ENCODE measurements around the gene TMEM208.

The TMEM208 gene

GRCh38 chr16:67226804-67227566 is at the start of gene TMEM208:
Gene TMEM208, plus strand, starts transcription at chr16:67227130. Its CDS starts 89 bp downstream, at chr16:67227219.
- peak; percentile 99 for DNase-seq (ENCODE audit: low spot score)

- DNase-seq (ENCODE audit: low spot score), result peak; percentile 91
These were observed 48.9 kb upstream of the TMEM208 start for GRCh38 chr16:67177743-67178699.

GRCh38 chr16:67179421-67180080 is 47.4 kb upstream of the TMEM208 start:
- DNase-seq (ENCODE audit: low spot score), result no peak

DNA sequence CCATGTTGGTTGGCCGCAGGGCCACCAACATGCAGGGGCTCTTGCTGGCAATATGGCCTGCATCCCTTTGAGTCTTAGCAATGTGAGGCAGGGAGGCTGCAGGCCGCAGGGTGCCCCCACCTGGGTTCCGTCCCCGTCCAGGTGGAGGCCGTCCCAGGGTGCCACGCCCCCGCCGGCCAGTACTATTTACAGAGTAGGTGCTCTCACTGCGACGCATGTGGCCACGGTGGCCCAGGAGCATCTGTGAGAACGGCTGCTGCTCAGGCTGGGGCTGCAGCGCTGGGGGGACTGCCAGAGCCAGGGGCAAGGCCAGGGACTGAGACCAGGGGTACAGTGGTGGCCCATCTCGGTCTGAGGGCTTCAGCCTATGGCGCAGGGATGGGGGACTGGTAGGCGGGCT is 46.8 kb upstream of the TMEM208 start:
- DNase-seq (ENCODE audit: low spot score), result no peak

DNA sequence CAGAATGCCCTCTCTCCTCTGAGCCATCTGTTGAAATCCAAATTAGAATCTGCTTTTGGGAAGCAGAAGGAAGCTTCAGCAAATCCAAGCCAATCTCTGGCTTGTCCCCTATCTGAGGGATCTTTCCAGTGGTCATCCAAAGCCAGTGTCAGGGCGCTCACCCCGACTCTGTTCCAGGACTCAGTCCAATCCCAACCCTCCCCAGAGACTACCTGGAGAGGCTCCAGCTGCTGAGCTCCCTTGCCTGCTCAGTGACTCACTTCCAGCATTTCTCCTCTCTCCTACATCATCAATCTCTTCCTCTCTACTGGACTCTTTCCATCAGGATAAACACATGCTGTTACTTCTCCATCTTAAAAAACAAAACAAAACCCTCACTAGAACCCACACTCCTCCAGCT is 45.6 kb upstream of the TMEM208 start:
- peak; percentile 52 for DNase-seq (ENCODE audit: low spot score)

DNA sequence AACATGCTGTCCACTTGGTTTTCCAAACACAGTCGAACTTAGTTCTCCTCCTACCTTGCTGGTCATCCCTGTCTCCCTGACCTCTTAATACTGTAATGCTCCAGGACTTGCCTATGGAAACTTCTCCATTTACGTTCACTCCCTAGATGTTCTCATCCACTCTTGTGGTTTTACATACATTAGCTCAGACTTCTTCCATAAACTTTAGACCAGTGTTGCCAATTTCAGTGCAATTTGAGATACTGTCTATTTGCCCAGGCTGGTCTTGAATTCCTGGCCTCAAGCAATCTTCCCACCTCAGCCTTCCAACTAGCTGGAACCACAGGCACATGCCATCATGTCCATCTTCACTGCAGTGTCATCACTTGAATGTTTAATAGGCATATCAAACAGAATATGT is 44.6 kb upstream of the TMEM208 start:
- DNase-seq (ENCODE audit: low spot score), result no peak

DNA sequence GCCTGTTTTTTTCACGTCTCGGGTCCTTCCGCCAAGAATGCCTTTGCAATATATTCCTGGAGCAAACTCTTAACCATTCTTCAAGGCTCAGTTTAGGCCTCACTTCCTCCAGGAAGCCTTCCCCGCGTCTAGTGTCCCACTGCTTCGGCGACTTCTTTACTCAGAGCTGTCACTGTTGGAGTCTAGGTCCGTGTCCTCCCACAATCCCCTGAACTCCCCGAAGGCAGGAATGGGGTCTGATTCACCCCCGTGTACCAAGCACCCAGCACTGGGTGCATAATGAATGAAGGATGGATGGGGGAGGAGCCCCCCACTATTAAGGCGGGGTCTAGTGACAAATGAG is 43.7 kb upstream of the TMEM208 start:
- DNase-seq (ENCODE audit: low spot score), result no peak

GRCh38 chr16:67183627-67184452 is 43.1 kb upstream of the TMEM208 start, which contains the start of gene MATCAP1:
Gene MATCAP1, minus strand, starts transcription at chr16:67183963. Its CDS starts 3,353 bp downstream, at chr16:67180610.
- peak; percentile 98 for DNase-seq (ENCODE audit: low spot score)

GRCh38 chr16:67184453-67184994 is 42.4 kb upstream of the TMEM208 start:
- DNase-seq (ENCODE audit: low spot score), result no peak

GRCh38 chr16:67184995-67185650 is 41.8 kb upstream of the TMEM208 start:
- DNase-seq (ENCODE audit: low spot score), result peak; percentile 90

- DNase-seq (ENCODE audit: low spot score), result no peak
These were observed 41.2 kb upstream of the TMEM208 start for GRCh38 chr16:67185651-67186134.

GRCh38 chr16:67186550-67186950 is 40.4 kb upstream of the TMEM208 start:
- peak; percentile 93 for DNase-seq (ENCODE audit: low spot score)

GRCh38 chr16:67187175-67187890 is 39.6 kb upstream of the TMEM208 start:
- DNase-seq (ENCODE audit: low spot score), result no peak

GRCh38 chr16:67188323-67188722 is 38.6 kb upstream of the TMEM208 start:
- no peak for DNase-seq (ENCODE audit: low spot score)

- DNase-seq (ENCODE audit: low spot score), result no peak
These were observed 38.1 kb upstream of the TMEM208 start for GRCh38 chr16:67188798-67189197.

- DNase-seq (ENCODE audit: low spot score), result no peak
These were observed 36.9 kb upstream of the TMEM208 start, which contains the start of gene EXOC3L1 for GRCh38 chr16:67190041-67190440. Gene EXOC3L1, minus strand, starts transcription at chr16:67190136. Its CDS starts 460 bp downstream, at chr16:67189676.

GRCh38 chr16:67190448-67191399 is 36.2 kb upstream of the TMEM208 start:
- no peak for DNase-seq (ENCODE audit: low spot score)

DNA sequence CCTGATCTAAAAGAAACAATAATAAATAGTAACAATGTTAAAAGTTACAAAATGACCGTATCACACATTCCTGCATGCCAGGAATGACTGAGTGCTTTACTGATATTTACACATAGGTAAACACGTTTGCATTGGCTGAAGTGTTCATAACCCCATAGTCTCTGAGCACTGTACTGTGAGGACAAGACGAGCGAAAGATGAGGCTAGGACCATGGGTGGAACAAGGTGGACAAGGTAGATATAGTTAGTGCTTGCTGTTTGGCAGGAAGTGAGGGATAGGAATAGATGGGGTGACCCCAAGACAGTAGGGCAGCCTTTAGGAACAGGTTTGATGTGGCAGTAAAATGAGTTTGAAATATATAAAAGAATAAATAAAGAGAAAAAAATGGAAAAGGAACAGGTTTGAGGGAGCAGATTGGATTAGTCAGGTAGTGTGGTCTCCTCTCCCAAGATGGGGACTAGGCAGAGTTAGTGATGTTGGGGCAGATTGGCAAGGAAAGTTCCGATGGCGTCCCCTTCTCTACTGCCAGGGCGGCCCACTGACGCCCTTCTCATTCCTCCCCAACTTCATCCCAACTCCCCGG is 35.4 kb upstream of the TMEM208 start:
- DNase-seq (ENCODE audit: low spot score), result no peak
